Measurements from ENCODE around the gene SLC27A5.

GRCh38 chr19:58492265-58492664 lies 19.5 kb downstream of the SLC27A5 start:
- no peak for TF ChIP-seq CTCF (IDR thresholded peaks at IDR 0.05)
- no peak for TF ChIP-seq POLR2A (IDR thresholded peaks at IDR 0.05)
